A549 (cell line): ENCODE results near the gene CDKN2AIPNL. TPM values are rescaled to one million over a fixed set of nuclear protein-coding genes. Genes with fewer than 3 reads are reported as not detected.
"Not testable (repeated sequence)": the region's sequence is repeated elsewhere in the genome, so short reads cannot be mapped to it uniquely, and the experiment has no call there.

Experiments used
- ATAC-seq, 2 experiments: fragments of 200-7000 bp in 1 of 2; fragments of >200 bp in 1 of 2; cut with Nextera tagmentation in 1 of 2; cut with Tn5 transposase in 1 of 2; 3 replicates each; pipeline versions ENCODE4 v1.8.0 to v1.9.1; 2018 to 2020; ENCODE audit warnings: mild to moderate bottlenecking in 1 of 2, moderate library complexity in 1 of 2
- CTCF ChIA-PET: fragments of 300-600 bp; sonication (Branson Sonifier 250); formaldehyde crosslinking; extraction: SDS; loops from one replicate; lab custom pipeline; 2021; ENCODE audit warnings: antibody characterized with exemption, inconsistent platforms; lab: Yijun Ruan, JAX
- POLR2A ChIA-PET: fragments of 350-600 bp; formaldehyde crosslinking; extraction: SDS; loops from one replicate; lab custom pipeline; 2021; ENCODE audit warnings: antibody characterized with exemption, inconsistent platforms; lab: Yijun Ruan, JAX
- DNase-seq, 2 experiments: peaks; one replicate each; pipeline versions ENCODE4 v3.0.0 to v3.0.0-alpha.2; 2011 to 2016; ENCODE audit warnings: low read depth in 1 of 2, low spot score in 1 of 2
- FAIRE-seq: peaks from 2 replicates; lab custom pipeline; 2011; peaks lifted over from hg19 to GRCh38; lab: Jason Lieb, UNC
- H3K27ac ChIP-seq, 2 experiments: fragments of >200 bp; sonication (Bioruptor Twin); formaldehyde crosslinking; 3 replicates each; pipeline ENCODE4 v1.5.1; 2016 to 2017
- H3K4me1 ChIP-seq: fragments of >200 bp; sonication (Bioruptor Twin); formaldehyde crosslinking; 3 replicates; pipeline ENCODE4 v1.6.1; 2016
- H3K4me2 ChIP-seq: fragments of >200 bp; sonication (Bioruptor Twin); formaldehyde crosslinking; 3 replicates; pipeline ENCODE4 v1.6.1; 2016
- H3K4me3 ChIP-seq: fragments of >200 bp; sonication (Bioruptor Twin); formaldehyde crosslinking; 3 replicates; pipeline ENCODE4 v1.5.1; 2016
- H3K9me3 ChIP-seq: fragments of >200 bp; sonication (Bioruptor Twin); formaldehyde crosslinking; 3 replicates; pipeline ENCODE4 v1.6.1; 2016
- CHD2 ChIP-seq: fragments of 150-350 bp; IDR thresholded peaks from 2 replicates; pipeline ENCODE4 v1.6.1; 2014; ENCODE audit warnings: low read length; ENCODE audit not compliant: partially characterized antibody
- EHF ChIP-seq: fragments of 250-450 bp; sonication (Bioruptor Pico); IDR thresholded peaks from 2 replicates; pipeline ENCODE4 v1.5.0; 2020; ENCODE audit warnings: mild to moderate bottlenecking
- EP300 ChIP-seq, 2 experiments: fragments of >200 bp; sonication (Bioruptor Twin); formaldehyde crosslinking; IDR thresholded peaks; 2 replicates in 1 of 2; 3 replicates in 1 of 2; pipeline ENCODE4 v1.6.1; 2016 to 2017
- FOSL2 ChIP-seq, 2 experiments: fragments of 450-650 bp in 1 of 2; fragments of >200 bp in 1 of 2; sonication (Bioruptor Twin) in 1 of 2; formaldehyde crosslinking; IDR thresholded peaks; 2 replicates each; pipeline versions ENCODE4 v1.5.0 to v1.6.1; 2016 to 2020; ENCODE audit warnings: mild to moderate bottlenecking in 1 of 2, moderate library complexity in 1 of 2
- FOXS1 ChIP-seq: fragments of 250-450 bp; sonication (Bioruptor Pico); IDR thresholded peaks from 2 replicates; pipeline ENCODE4 v1.5.0; 2020; ENCODE audit warnings: mild to moderate bottlenecking, moderate library complexity
- GATA3 ChIP-seq: IDR thresholded peaks from 2 replicates; pipeline ENCODE4 v1.6.1; 2012; ENCODE audit warnings: borderline replicate concordance
- HOXA7 ChIP-seq: fragments of 250-450 bp; sonication (Bioruptor Pico); IDR thresholded peaks from 2 replicates; pipeline ENCODE4 v1.5.0; 2020; ENCODE audit warnings: mild to moderate bottlenecking, moderate library complexity
- HOXB5 ChIP-seq: fragments of 250-450 bp; sonication (Bioruptor Pico); IDR thresholded peaks from 2 replicates; pipeline ENCODE4 v1.5.0; 2020; ENCODE audit warnings: mild to moderate bottlenecking, moderate library complexity
- JUNB ChIP-seq: fragments of >200 bp; sonication (Bioruptor Twin); formaldehyde crosslinking; IDR thresholded peaks from 2 replicates; pipeline ENCODE4 v1.6.1; 2016
- MYC ChIP-seq: IDR thresholded peaks from 2 replicates; pipeline ENCODE4 v1.6.1; 2012; ENCODE audit warnings: mild to moderate bottlenecking, inconsistent platforms, low read length, improper control_type of control experiment, borderline replicate concordance
- NFE2L2 ChIP-seq: fragments of 150-350 bp; conservative IDR thresholded peaks from 2 replicates; pipeline ENCODE4 v1.6.1; 2014; ENCODE audit warnings: low read length
- NR3C1 ChIP-seq: fragments of >200 bp; sonication (Bioruptor Twin); formaldehyde crosslinking; IDR thresholded peaks from 3 replicates; pipeline ENCODE4 v1.6.1; 2017
- POLR2AphosphoS2 ChIP-seq: conservative IDR thresholded peaks from 2 replicates; pipeline ENCODE4 v1.6.1; 2012; ENCODE audit warnings: low read length, improper control_type of control experiment, inconsistent platforms
- RAD21 ChIP-seq, 2 experiments: fragments of >200 bp in 1 of 2; sonication (Bioruptor Twin) in 1 of 2; formaldehyde crosslinking in 1 of 2; IDR thresholded peaks in 1 of 2; conservative IDR thresholded peaks in 1 of 2; 2 replicates in 1 of 2; 3 replicates in 1 of 2; pipeline ENCODE4 v1.6.1; 2012 to 2018; ENCODE audit warnings: inconsistent platforms in 1 of 2
- SMC3 ChIP-seq: fragments of >200 bp; sonication (Bioruptor Twin); formaldehyde crosslinking; IDR thresholded peaks from 3 replicates; pipeline ENCODE4 v1.6.1; 2018; ENCODE audit warnings: inconsistent platforms
- WGBS: methylation state at CpG from one replicate; pipeline ENCODE4 v1.1.6; 2017; ENCODE audit errors: missing lambda C conversion rate; 5-methylcytosine and 5-hydroxymethylcytosine counted together
- polyA plus RNA-seq, 4 experiments: library from polyadenylated mRNA; depleted of rRNA in 3 of 4; stranded (reverse); fragments of >200 nt; fragmentation: RNase III in 1 of 4; extraction: RNeasy Plus Mini Kit Qiagen cat#74134 plus additional on column Dnase treatment in 1 of 4; gene quantifications; 2 replicates in 3 of 4; 3 replicates in 1 of 4; pipeline ENCODE4 v1.2.3, GENCODE V29; 2011 to 2017
- TF ChIP-seq, protein P1 (sequence below): fragments of >200 bp; sonication (Bioruptor Twin); formaldehyde crosslinking; IDR thresholded peaks from 3 replicates; pipeline ENCODE4 v1.5.1; 2016
- TF ChIP-seq, protein P2 (sequence below): fragments of >200 bp; sonication (Bioruptor Twin); formaldehyde crosslinking; IDR thresholded peaks from 2 replicates; pipeline ENCODE4 v1.6.1; 2016
- TF ChIP-seq, protein P3 (sequence below): fragments of 250-450 bp; sonication (Bioruptor Pico); IDR thresholded peaks from 2 replicates; pipeline ENCODE4 v1.5.0; 2021; ENCODE audit warnings: mild to moderate bottlenecking, moderate library complexity, borderline replicate concordance

CDKN2AIPNL gene
- polyA plus RNA-seq, 2 of the 4 experiments (the other 2 are of a cell fraction), result 48.0 to 49.9 TPM

- Histone ChIP-seq H3K9me3 (no peaks in the 10 kb centered on the region), H3K27ac (no peak overlapping the region), H3K4me2 (no peak overlapping the region), H3K4me3 (no peak overlapping the region), H3K4me1 (peaks cover 18% of the 10 kb centered on the region)
- FAIRE-seq (no peak), DNase-seq (peak in 1 of 2 experiments; percentile 36), ATAC-seq (no peak)
- WGBS, result 71% methylated on average over 3 of the region's 3 CpGs
- ChIA-PET POLR2A (no interaction called here), CTCF (interaction anchor here (1.0 kb wide), 1 partner anchor 10 kb away, joined by 7 read pairs; no protein-coding TSS in a partner anchor)
- peak in 1 of 2 experiments; percentile 56; a peak in 2 of 5 replicates for TF ChIP-seq RAD21 (conservative IDR thresholded peaks at IDR 0.05 in 1 of 2, IDR thresholded peaks at IDR 0.05 in 1 of 2)
- TF ChIP-seq, protein P1, sequence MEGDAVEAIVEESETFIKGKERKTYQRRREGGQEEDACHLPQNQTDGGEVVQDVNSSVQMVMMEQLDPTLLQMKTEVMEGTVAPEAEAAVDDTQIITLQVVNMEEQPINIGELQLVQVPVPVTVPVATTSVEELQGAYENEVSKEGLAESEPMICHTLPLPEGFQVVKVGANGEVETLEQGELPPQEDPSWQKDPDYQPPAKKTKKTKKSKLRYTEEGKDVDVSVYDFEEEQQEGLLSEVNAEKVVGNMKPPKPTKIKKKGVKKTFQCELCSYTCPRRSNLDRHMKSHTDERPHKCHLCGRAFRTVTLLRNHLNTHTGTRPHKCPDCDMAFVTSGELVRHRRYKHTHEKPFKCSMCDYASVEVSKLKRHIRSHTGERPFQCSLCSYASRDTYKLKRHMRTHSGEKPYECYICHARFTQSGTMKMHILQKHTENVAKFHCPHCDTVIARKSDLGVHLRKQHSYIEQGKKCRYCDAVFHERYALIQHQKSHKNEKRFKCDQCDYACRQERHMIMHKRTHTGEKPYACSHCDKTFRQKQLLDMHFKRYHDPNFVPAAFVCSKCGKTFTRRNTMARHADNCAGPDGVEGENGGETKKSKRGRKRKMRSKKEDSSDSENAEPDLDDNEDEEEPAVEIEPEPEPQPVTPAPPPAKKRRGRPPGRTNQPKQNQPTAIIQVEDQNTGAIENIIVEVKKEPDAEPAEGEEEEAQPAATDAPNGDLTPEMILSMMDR, result peak; percentile 19; the same call in 1 of the 3 replicates
- TF ChIP-seq GATA3, result no peak
- TF ChIP-seq FOSL2 (IDR thresholded peaks at IDR 0.05), result no peak
- TF ChIP-seq FOSL2 (CRISPR knock-in tag; IDR thresholded peaks at IDR 0.05), result no peak
- TF ChIP-seq SMC3, result peak; percentile 10; the same call in 1 of the 3 replicates
These were observed 37.4 kb downstream of the CDKN2AIPNL start for GRCh38 chr5:134374232-134374631.

GRCh38 chr5:134373633-134374032, 38.0 kb downstream of the CDKN2AIPNL start:
- H3K9me3 ChIP-seq, FAIRE-seq, H3K4me3 ChIP-seq, POLR2A ChIA-PET, CTCF ChIA-PET, H3K27ac ChIP-seq, ATAC-seq, DNase-seq: not testable (repeated sequence)
- peak overlapping the region; percentile 94 for H3K4me2 ChIP-seq
- H3K4me1 ChIP-seq, result peaks cover 18% of the 10 kb centered on the region
- WGBS, result 94% methylated on average over 5 of the region's 5 CpGs

DNA sequence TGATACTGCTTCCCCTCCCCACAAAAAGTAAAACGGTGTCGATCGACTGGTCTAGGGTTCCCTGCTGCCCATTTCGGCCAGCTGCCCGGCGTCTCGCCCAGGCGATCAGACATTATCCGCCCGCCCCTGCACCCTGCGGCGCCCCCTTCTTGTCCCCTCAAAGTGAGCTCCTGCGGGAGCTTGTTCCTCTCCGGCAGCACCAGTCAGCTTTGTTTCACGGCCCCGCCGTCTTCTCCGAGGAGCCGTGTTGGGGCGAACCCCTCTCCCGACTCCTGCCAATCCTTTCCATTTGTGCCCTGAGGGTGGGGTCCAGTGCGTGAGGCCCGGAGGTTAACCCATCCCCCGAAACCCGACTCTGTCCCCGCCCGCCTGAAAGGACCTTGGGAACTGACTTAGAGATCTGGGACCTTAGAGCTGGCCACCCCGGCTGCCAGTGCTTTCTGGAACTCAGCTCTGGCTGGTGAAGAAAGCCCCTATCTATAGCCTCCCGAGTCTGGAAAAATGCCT, 39.8 kb downstream of the CDKN2AIPNL start:
- 2% methylated on average over 24 of the region's 29 CpGs for WGBS
- peaks cover 18% of the 10 kb centered on the region for H3K4me1 ChIP-seq
- H3K27ac ChIP-seq, result peak overlapping the region; percentile 91 to 98
- peak; percentile 23 to 61; a peak in 5 of 6 replicates for ATAC-seq
- no peak for FAIRE-seq
- no peaks in the 10 kb centered on the region for H3K9me3 ChIP-seq
- TF ChIP-seq POLR2AphosphoS2, result no peak
- TF ChIP-seq, all 56 proteins: peak for 0
- ChIA-PET CTCF (interaction anchor here (0.7 to 2.0 kb wide), 8 partner anchors 10 to 215 kb away, joined by 3 to 16 read pairs (median 3); partner anchors contain the start of gene CDKN2AIPNL), POLR2A (interaction anchor here (0.6 to 1.7 kb wide), 9 partner anchors 11 to 366 kb away, joined by 3 to 9 read pairs (median 4); partner anchors contain the start of genes CDKN2AIPNL and JADE2)
- DNase-seq, result peak; percentile 38 to 54
- H3K4me2 ChIP-seq, result peak overlapping the region; percentile 94
- H3K4me3 ChIP-seq, result peak overlapping the region; percentile 81

GRCh38 chr5:134370871-134371833, 40.5 kb downstream of the CDKN2AIPNL start, which contains the start of gene UBE2B:
UBE2B (plus strand) TSS chr5:134371569; CDS start chr5:134371596, 27 bp downstream.
- WGBS, result 1% methylated on average over 31 of the region's 74 CpGs
- CTCF ChIA-PET, result interaction anchor here (0.7 to 2.0 kb wide), 9 partner anchors 11 to 216 kb away, joined by 3 to 16 read pairs (median 3); partner anchors contain the start of gene CDKN2AIPNL
- ATAC-seq (peak; percentile 80 to 81), DNase-seq (peak; percentile 94 to 100), FAIRE-seq (peak; percentile 88)
- H3K4me1 ChIP-seq, result peaks cover 19% of the 10 kb centered on the region
- peak within 1 kb of the TSS; percentile 97 for H3K4me2 ChIP-seq
- POLR2A ChIA-PET, result interaction anchor here (0.6 to 1.7 kb wide), 8 partner anchors 12 to 367 kb away, joined by 3 to 9 read pairs (median 4); partner anchors contain the start of genes CDKN2AIPNL and JADE2
- peak within 1 kb of the TSS; percentile 91 to 98 for H3K27ac ChIP-seq
- peak within 1 kb of the TSS; percentile 81 for H3K4me3 ChIP-seq
- H3K9me3 ChIP-seq, result no peaks in the 10 kb centered on the region
- TF ChIP-seq, protein P2, sequence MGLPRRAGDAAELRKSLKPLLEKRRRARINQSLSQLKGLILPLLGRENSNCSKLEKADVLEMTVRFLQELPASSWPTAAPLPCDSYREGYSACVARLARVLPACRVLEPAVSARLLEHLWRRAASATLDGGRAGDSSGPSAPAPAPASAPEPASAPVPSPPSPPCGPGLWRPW, result no peak
- TF ChIP-seq NFE2L2, result no peak
- peak; percentile 33; the same call in 1 of the 2 replicates for TF ChIP-seq HOXA7 (CRISPR knock-in tag)
- TF ChIP-seq, protein P3, sequence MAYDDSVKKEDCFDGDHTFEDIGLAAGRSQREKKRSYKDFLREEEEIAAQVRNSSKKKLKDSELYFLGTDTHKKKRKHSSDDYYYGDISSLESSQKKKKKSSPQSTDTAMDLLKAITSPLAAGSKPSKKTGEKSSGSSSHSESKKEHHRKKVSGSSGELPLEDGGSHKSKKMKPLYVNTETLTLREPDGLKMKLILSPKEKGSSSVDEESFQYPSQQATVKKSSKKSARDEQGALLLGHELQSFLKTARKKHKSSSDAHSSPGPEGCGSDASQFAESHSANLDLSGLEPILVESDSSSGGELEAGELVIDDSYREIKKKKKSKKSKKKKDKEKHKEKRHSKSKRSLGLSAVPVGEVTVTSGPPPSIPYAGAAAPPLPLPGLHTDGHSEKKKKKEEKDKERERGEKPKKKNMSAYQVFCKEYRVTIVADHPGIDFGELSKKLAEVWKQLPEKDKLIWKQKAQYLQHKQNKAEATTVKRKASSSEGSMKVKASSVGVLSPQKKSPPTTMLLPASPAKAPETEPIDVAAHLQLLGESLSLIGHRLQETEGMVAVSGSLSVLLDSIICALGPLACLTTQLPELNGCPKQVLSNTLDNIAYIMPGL (CRISPR knock-in tag), result no peak; the same call in 1 of the 2 replicates
- peak in 1 of 2 experiments; percentile 23; a peak in 2 of 5 replicates for TF ChIP-seq RAD21 (conservative IDR thresholded peaks at IDR 0.05 in 1 of 2, IDR thresholded peaks at IDR 0.05 in 1 of 2)
- peak; percentile 70; the same call in 1 of the 2 replicates for TF ChIP-seq HOXB5 (CRISPR knock-in tag)
- TF ChIP-seq EHF (CRISPR knock-in tag), result no peak; the same call in 1 of the 2 replicates
- TF ChIP-seq NR3C1, result no peak
- no peak for TF ChIP-seq JUNB
- TF ChIP-seq EP300 (IDR thresholded peaks at IDR 0.05), result 0 out of 5 replicates have a peak, but pooled peaks of 1 of the 2 experiments have one; percentile 28
- TF ChIP-seq, protein P1, result no peak
- TF ChIP-seq CHD2, result peak; percentile 75
- no peak for TF ChIP-seq MYC
- TF ChIP-seq FOXS1, result 0 out of 2 replicates have a peak, but pooled peaks have one; percentile 55
